Brain microvascular endothelial cell (primary cell): ENCODE results near the gene ZDHHC19.

Experiments
- DNase-seq: peaks from one replicate; pipeline ENCODE4 v3.0.0-alpha.2; 2020
- H3K27ac ChIP-seq: fragments of 250-450 bp; sonication (Bioruptor Pico); 2 replicates; pipeline ENCODE4 v1.5.1; 2020; ENCODE audit warnings: mild to moderate bottlenecking, moderate library complexity
- H3K27me3 ChIP-seq: fragments of 250-450 bp; sonication (Bioruptor Pico); replicated peaks from 2 replicates; pipeline ENCODE4 v1.5.1; 2020; ENCODE audit warnings: mild to moderate bottlenecking
- H3K36me3 ChIP-seq: fragments of 250-450 bp; sonication (Bioruptor Pico); replicated peaks from 2 replicates; pipeline ENCODE4 v1.5.1; 2020; ENCODE audit warnings: mild to moderate bottlenecking
- H3K4me3 ChIP-seq: 2 replicates; pipeline ENCODE4 v1.5.1; 2011; ENCODE audit warnings: low read depth, mild to moderate bottlenecking, control low read depth, low read length, moderate library complexity
- CTCF ChIP-seq: IDR thresholded peaks from 2 replicates; pipeline ENCODE4 v1.5.1; 2011; ENCODE audit warnings: low read depth, mild to moderate bottlenecking, moderate library complexity, low read length, control low read depth, inconsistent platforms; ENCODE audit errors: missing control alignments
- in situ Hi-C: cut with HindIII; loops from 2 replicates; pipeline ENCODE4 v1.10.0; 2017; ENCODE audit warnings: low sequenced_read_pairs, low pct_ligation_motif_present

ZDHHC19 gene

GRCh38 chr3:196198771-196199753 is 12.1 kb downstream of the ZDHHC19 start:
- no peaks in the 10 kb centered on the region for H3K27me3 ChIP-seq
- no peaks in the 10 kb centered on the region for H3K36me3 ChIP-seq
- TF ChIP-seq CTCF: peak; percentile 36
- H3K27ac ChIP-seq: no peak overlapping the region
- no peak for DNase-seq
- H3K4me3 ChIP-seq: no peak overlapping the region
- in situ Hi-C loops: no loop called here

- H3K36me3 ChIP-seq: no peaks in the 10 kb centered on the region
- no peak for TF ChIP-seq CTCF
Observed at GRCh38 chr3:196198081-196198675, 13.0 kb downstream of the ZDHHC19 start.

GRCh38 chr3:196197524-196197923 is 13.7 kb downstream of the ZDHHC19 start:
- H3K27me3 ChIP-seq: no peaks in the 10 kb centered on the region
- no peak for TF ChIP-seq CTCF
- in situ Hi-C loops: no loop called here

More at GRCh38 chr3:196198081-196198675, 13.0 kb downstream of the ZDHHC19 start:
- no peak overlapping the region for H3K27ac ChIP-seq
- no peak overlapping the region for H3K4me3 ChIP-seq
- H3K27me3 ChIP-seq: no peaks in the 10 kb centered on the region
- in situ Hi-C loops: no loop called here
- no peak for DNase-seq

GRCh38 chr3:196195664-196196265 is 15.4 kb downstream of the ZDHHC19 start:
- in situ Hi-C loops: no loop called here
- DNase-seq: no peak
- Histone ChIP-seq H3K4me3 (no peak overlapping the region), H3K27me3 (no peaks in the 10 kb centered on the region), H3K36me3 (no peaks in the 10 kb centered on the region), H3K27ac (no peak overlapping the region)
- no peak for TF ChIP-seq CTCF

More at GRCh38 chr3:196197524-196197923, 13.7 kb downstream of the ZDHHC19 start:
- H3K4me3 ChIP-seq: no peak overlapping the region
- H3K27ac ChIP-seq: no peak overlapping the region
- no peaks in the 10 kb centered on the region for H3K36me3 ChIP-seq
- DNase-seq: no peak

GRCh38 chr3:196194542-196194915 is 16.7 kb downstream of the ZDHHC19 start:
- H3K27ac ChIP-seq: no peak overlapping the region
- in situ Hi-C loops: no loop called here
- no peak for DNase-seq

More at GRCh38 chr3:196194542-196194915, 16.7 kb downstream of the ZDHHC19 start:
- Histone ChIP-seq H3K4me3 (no peak overlapping the region), H3K36me3 (no peaks in the 10 kb centered on the region), H3K27me3 (no peaks in the 10 kb centered on the region)
- TF ChIP-seq CTCF: no peak
